Stimulated activated CD4-positive, alpha-beta T cell treated with anti-CD3 and anti-CD28 coated beads, Interleukin-15, amount 100 ng/mL, for 1 hour (primary cell): ENCODE measurements around the gene SNRNP35.
"Not testable (repeated sequence)": the region's sequence is repeated elsewhere in the genome, so short reads cannot be mapped to it uniquely, and the experiment has no call there.

Source experiments
- DNase-seq, 2 donors: peaks; one replicate each; pipeline ENCODE4 v3.0.0-alpha.2; 2020; ENCODE audit warnings: low read depth in 1 of 2, low spot score in 1 of 2

The SNRNP35 gene

DNA sequence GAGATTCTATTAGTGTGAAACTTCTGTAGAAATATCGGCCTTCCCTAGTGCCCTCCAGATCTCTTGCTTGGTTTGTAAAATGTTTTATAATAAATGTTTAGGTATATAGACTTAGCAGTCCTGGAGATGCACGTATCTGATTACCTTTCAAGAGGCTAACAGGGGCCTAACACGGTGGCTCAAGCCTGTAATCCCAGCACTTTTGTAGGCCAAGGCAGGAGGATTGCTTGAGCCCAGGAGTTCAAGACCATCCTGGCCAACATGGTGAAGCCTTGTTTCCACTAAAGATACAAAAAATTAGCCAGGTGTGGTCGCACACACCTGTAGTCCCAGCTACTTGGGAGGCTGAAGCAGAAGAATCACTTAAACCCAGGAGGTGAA, 11.6 kb upstream of the SNRNP35 start:
- no peak for DNase-seq

DNA sequence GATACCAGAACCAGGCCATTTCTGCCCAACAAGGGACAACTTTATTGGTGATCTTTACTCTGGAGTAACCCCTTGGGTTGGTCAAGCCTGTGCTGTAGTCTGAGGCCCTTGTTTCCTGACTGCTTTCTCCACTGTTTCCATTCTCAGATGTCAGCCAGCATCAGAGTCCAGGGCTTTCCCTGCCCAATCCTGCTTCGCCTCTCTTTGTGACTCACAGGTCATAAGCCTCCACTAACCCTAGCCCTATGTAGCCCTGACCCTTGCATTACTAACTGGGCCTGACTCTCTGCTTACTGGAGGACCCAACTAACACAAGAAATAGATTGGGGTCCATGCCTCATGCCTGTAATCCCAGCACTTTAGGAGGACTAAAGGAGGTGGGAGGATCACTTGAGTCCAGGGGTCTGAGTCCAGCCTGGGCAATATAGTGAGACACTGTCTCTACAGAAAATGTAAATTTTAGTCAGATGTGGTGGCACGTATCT, 8.6 kb upstream of the SNRNP35 start:
- DNase-seq = no peak

DNA sequence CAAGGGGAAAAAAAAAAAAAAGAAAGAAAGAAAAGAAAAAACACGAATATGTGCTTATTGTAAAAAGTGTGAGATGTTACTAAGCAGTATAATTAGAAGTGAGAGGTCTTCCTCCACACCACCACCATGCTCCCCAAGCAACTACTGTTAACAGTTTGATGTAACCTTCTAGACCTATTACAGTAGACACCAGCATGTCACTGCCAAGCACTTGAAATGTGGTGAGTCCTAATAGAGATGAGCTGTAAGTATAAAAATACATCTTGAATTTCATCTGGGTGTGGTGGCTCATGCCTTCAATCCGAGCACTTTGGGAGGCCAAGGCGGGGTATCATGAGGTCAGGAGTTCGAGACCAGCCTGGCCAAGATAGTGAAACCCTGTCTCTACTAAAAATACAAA, 8.1 kb upstream of the SNRNP35 start:
- DNase-seq = no peak

DNA sequence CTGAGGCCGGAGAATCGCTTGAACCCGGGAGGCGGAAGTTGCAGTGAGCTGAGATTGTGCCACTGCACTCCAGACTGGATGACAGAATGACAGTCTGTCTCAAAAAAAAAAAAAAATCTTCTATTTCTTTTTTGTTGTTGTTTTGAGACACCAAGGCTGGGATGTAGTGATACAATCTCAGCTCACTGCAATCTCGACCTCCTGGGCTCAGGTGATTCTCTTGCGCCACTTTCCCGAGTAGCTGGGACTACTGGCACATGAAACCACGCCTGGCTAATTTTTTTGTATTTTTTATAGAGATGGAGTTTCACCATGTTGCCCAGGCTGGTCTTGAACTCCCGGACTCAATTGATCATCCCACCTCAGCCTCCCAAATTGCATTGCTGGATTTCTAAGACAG, 7.3 kb upstream of the SNRNP35 start:
- DNase-seq = no peak

DNA sequence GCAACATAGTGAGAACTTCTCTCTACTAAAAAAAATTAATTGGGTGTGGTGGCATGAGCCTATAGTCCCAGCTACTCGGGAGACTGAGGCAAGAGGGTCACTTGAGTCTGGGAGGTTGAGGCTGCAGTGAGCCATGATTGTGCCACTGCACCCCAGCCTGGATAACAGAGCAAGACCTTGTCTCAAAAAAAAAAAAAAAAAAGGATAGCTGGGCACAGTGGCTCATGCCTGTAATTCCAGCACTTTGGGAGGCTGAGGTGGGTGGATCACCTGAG, 5.7 kb upstream of the SNRNP35 start:
- not testable (repeated sequence) for DNase-seq

DNA sequence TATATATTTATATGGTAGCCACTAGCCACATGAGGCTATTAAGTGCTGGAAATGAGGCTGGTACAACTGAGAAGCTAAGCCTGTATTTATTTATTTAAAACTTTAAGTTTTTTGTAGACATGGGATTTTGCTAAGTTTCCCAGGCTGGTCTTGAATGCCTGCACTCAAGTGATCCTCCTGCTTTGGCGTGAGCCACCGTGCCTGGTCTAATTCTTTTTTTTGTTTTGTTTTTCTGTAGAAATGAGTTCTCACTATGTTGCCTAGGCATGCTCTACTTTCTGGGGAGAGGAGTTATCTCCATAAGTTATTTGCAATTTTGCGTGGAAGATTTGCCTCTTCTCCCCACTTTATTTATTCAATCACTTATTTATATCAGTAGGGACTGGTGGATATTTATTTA, 4.8 kb upstream of the SNRNP35 start:
- no peak for DNase-seq

DNA sequence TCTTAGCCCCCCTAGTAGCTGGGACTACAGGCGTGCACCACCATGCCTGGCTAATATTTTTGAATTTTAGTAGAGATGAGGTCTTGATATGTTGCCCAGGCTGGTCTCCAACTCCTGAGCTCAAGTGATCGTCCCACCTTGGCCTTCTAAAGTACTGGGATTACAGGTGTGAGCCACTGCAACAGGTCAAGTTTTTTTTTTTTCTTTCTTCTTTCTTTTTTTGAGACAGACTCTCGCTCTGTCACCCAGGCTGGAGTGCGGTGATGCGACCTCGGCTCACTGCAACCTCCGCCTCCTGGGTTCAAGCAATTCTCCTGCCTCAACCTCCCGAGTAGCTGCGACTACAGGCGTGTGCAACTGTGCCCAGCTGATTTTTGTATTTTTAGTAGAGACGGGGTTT, 5.2 kb downstream of the SNRNP35 start:
- DNase-seq = not testable (repeated sequence)

DNA sequence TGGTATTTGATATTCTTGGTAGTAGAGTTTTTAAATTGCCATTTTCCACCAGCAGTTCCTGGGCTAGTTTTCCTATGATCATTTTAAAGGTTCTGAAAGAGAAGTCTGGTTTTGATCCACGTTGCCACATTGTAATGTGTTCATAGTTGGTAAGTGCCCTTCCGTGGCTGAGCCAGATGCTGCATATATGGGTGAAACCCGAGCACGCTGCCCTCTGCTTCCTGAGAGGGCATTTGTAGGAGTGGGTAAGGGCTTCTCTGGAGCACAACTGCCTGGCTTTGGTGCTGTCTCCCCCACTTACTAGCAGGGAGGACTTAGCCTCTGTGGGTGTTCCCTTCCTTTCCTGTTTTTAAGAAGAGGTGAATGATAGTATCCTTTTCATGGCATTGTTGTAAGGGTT, 7.1 kb downstream of the SNRNP35 start:
- DNase-seq = no peak

DNA sequence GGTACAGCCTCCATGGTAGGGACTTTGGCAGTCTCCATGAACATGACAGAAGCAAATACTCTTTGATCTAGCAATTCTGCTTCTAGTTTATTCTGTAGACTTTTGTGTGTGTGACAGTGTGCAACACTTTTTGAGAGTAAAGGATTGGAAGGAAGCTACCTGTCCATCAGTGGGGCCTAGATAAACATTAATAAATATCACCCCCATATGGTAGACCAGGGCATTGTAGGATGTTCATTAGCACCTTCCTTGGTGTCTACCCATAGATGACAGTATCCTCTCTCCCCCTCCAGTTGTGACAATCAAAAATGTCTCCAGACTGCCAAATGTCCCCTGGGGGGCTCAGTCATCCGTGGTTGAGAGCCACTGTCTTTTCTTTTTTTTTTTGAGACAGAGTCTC, 10.8 kb downstream of the SNRNP35 start:
- no peak for DNase-seq

DNA sequence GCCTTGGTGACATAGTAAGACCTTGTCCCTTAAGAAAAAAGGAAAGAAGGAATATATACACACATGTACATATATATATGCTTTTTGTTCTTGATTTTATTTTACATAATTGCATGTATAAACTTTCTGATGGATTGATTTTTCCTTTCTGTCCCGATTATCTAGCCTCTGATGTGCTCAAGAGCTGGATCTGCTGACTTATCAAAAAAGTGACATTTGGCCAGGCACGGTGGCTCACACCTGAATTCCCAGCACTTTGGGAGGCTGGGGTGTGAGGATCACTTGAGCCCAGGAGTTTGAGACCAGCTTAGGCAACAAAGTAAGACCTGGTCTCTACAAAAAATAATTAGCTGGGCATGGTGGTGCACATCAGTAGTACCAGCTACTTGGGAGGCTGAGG, 12.0 kb downstream of the SNRNP35 start:
- DNase-seq = no peak

DNA sequence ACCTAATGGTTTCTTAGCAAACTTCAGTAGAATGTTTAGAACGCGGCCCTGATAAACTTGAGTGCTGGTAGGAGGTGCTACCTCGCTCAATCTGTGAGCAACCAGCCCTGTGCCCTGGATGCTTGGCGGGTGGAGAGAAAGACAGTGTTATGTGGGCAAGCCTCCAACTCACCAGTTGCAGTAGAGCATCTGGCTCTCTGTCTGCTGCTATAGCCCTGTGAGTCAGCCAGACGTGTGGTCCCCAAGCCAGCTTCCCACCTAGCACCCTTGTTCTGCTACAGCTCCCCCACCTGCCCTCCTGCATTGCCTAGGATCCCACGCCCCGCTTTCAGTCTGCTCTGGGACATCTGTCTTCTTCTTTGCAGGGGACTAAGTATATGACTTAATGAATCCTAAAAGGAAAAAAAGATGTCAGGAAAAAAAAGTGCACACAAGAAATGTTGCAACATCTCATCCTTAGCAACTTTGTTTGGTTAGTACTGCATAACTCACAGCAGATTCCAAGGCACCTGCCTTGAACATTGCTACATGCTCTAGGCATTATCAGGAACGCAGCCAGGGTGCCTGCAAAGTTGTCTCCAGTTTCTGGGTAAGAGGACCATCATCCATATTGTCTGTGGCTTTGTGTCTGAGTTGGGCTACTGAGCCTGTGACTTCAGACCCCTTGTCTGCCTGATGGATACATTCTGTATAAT, 13.6 kb downstream of the SNRNP35 start:
- DNase-seq = no peak

DNA sequence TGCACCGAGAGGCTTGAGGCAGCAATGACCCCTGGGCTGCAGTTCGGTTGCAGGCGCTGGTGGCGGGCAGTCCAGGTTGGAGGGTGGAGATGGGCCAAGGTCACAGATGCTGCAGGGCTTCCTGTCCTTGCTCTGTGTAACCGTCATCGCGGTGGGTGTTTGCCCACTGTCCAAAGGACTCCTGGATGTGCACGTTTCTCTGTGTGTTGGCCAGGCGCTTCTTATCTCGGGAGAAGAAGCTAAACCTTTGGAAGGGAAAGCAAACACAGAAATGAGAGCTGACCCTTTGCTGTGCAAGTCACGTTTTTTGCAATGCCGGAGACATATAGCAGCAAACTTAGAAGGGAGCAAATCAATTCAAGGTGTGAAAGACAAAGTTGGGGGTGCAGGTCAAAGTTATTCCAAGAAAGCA, 14.5 kb downstream of the SNRNP35 start:
- DNase-seq = no peak

DNA sequence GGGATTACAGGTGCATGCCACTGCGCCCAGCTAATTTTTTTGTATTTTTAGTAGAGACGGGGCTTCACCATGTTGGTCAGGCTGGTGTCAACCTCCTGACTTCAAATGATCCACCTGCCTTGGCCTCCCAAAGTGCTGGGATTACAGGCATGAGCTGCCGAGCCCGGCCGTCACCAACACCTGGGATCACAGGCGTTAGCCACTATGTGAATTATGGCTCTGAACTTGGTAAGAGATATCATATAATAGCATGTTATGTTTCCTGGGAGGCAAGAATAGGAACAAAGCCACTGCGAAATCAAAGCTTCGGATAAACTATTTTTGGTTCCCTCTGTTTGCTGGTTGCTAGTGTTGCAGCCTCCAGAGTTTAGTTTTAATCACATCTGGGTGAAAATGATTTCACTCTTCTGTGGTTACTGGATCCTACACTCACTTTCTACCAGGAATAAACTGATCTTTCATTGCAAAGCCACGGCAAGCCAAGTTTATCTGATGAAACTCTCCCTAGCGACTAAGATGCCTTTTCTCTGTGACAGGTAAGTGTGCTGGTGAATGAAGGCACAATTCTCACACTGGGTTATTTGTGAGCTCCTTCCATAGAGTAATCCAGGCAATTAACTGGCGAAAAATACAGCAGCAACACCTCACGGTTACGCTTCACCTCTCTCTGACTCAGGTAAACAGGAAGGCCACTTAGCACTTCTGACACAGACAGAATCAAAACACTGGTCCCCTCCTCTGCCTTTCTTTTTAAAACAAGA, 16.7 kb downstream of the SNRNP35 start:
- no peak for DNase-seq

DNA sequence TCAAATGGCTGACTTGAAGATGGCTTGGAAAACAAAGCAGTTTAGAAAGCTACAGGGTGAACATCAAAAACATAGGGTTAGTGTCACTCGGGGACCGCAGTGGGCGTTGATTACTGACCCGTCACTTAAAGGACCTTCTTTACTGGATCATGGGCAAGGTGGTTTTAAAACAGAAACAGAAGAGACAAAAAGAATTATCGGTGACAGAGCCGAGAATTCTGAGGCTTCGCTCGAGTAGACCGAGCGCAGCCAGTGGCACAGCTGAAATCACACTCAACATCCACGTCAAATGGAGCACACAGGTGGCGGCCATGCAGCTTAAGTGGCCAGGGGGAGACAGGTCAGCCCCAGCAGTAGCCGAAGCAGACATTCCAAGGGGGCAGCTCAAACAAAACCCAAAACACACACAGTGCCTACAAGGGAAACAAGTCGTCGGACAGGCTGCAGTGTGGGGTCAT, 17.3 kb downstream of the SNRNP35 start:
- DNase-seq = no peak

DNA sequence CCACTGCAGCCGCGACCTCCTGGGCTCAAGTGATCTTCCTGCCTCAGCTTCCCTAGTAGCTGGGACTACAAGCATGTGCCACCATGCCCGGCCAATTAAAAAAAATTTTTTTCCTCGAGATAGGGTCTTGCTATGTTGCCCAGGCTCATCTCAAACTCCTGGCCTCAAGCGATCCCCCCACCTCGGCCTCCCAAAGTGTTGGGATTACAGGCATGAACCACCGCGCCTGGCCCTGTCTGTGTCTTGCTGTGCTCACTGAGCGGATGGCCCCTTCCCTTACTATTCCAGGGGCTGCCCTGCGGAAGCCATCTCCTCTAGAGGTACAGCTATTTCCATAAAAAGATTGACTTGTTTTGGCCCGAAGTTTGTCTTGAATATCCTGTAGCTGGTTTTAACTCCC, 20.1 kb downstream of the SNRNP35 start:
- no peak for DNase-seq

DNA sequence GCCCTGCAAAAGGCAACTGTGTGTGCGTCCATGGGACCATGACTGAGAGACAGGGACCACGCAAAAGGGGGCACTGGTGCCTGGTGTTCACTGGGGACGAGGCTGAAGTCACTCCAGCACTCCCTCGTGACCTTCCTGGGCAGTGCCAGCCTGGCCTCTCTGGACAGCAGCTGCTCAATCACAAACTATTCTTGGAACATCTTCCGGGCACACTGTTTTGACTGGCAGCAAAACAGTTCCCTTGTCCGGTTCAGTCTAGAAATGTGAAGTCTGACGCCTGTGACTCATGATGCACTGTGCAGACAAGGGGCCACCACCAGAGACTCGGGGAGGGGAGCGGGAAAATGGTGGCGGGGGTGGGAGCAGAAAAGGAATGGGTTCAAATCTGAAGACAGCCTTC, 20.8 kb downstream of the SNRNP35 start:
- DNase-seq = no peak

DNA sequence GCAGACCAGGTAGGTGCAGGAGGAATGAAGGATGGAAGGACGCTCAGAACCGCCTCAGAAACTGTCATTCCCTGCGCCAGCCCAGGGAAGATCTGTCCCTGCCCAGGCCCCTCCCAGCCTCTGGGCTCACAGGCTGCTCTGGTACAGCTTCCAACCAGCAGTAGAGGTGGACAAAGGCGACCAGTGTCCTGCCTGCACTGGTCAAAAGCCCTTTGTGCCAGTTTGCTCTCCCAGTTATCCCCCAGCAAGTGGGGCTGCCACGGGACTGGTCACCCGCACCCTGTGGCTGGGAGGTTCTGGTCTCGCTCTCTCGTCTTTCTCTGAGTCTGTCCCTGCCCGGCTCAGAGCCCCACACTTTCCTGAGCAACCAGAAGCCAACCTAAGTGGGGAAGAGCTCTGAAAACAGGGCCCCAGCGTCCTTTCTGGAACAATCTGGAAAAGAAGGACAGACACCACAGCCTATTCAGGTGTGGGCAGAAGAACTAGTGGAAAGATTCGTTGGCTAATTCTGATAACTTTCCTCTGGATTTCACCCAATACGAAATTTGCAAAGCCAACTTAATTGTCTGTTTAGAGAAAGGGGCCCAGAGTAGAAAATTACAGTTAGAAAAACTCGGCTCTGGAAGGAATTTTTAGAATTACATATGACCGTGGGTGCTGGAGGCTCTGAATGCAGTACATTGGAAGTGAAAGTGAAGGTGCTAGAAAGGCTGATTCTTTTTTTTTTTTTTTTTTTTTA, 21.7 kb downstream of the SNRNP35 start:
- no peak for DNase-seq

DNA sequence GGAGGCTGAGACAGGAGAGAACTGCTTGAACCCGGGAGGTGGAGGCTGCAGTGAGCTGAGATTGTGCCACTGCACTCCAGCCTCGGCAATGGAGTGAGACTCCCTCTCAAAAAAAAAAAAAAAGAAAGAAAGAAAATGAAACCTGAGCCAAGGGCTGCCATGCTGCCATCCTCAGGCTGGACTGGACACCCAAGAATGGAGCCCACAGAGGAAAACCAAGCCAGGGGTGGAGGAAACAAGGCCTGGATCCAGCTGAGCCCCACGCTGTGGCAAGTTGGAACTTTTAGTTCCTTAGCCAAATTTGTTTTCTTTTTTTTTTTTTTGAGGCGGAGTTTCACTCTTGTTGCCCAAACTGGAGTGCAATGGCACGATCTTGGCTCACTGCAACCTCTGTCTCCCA, 23.3 kb downstream of the SNRNP35 start:
- not testable (repeated sequence) for DNase-seq

DNA sequence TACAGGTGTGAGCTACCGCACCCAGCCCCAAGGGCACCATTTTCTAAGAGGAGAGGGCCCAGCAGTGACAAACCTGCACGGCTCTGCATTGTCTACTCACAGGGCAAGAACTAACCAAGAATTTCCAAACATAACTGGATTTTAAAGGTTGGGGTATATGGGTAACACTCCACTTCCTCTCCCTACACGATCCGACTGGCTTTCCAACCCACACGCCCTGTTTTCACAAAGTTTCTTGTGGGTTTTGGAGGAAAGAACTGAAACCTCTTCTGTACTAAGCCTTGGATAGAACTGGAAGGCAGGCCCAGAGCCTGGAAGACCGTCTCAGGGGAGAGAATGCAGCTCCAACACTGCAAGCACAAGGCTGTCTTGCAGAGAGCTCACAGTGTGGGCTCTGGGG, 24.9 kb downstream of the SNRNP35 start:
- DNase-seq = no peak

DNA sequence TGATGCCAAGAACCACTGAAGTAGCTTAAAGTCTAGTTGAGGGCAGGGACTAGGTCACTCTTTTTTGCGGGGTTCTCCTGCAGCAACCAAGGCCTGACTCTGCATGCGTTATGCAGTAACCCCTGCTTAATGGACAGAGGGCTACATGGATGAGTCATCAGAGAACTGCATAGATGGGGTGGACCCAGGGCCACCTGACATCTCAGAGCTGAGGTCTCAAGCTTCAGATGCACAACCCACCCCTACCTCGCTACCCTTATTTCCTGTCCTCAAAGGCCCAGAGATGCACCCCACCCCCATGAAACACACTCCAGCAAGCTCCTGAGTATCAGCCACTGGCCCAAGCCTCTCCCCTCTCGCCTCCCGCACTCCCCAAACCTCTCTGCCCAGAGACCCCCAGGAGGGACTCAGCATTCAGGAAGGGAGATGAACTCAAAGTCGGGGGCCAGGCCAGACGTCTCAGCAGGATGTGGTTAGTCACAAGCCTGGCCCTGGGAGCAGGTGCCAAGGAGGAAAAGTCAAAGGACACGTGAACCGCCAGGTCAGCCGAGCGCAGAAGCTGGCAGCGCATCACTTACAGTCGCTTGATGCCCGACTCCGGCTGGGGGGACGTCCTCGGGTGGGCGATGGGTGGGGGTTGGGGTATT, 25.8 kb downstream of the SNRNP35 start:
- no peak for DNase-seq

DNA sequence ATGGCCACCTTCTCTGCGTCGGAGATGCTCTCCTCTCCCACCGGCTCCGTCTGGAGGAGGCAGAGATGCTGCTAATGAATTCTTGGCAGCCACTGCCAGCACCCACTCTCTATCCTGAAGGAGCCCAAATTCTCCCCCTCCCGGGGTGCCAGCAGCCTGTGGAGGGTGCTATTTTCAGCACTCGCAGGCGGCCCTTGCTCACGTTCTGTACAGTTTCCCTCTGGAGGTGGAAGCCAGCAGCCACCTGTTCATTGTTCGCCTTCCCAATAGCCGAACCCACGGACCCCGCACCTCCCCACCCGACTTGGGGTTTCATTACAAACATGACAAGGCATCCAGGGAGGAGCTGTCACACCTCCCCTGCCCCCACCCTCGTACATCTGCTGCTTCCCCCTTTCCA, 27.8 kb downstream of the SNRNP35 start:
- DNase-seq = no peak

DNA sequence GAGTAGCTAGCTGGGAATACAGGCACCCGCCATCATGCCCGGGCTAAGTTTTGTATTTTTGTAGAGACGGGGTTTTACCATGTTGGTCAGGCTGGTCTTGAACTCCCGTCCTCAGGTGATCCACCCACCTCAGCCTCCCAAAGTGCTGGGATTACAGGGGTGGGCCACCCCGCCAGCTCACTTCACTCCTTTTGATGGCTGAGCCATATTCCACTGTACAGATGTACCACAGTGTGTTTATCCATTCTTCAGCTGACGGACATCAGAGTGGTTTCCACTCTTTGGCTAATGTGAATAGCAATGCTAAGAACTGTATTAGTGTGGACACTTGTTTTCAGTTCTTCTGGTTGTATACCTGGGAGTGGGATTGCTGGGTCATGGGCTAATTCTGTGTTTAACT, 29.5 kb downstream of the SNRNP35 start:
- no peak for DNase-seq
